GM19238 (cell line): Measurements from ENCODE around the gene S100A8.
"Not testable (repeated sequence)": the region's sequence is repeated elsewhere in the genome, so short reads cannot be mapped to it uniquely, and the experiment has no call there.

Experiments used
- DNase-seq: peaks from one replicate; pipeline ENCODE4 v3.0.0; 2011; ENCODE audit warnings: low spot score; ENCODE audit not compliant: insufficient read length

S100A8 gene

DNA sequence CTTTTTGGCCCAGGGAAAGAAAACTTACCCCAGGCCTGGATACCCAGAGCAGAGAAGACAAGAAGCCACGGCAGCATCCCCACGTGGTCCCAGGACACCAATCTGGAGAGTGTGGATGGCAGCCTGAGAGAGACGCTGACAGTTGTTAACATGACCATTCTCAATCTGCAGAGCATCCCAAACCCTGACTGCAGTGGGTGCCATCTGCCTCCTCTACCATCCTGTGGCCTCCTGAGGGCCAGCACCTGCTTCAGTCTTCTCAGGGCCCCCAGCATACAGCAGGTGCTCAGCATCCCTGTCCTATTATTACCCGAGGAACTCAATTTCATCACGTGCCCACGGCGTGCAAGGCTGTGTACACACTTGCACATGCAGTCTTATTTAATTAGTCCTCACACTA, 43.0 kb downstream of the S100A8 start:
- no peak for DNase-seq

DNA sequence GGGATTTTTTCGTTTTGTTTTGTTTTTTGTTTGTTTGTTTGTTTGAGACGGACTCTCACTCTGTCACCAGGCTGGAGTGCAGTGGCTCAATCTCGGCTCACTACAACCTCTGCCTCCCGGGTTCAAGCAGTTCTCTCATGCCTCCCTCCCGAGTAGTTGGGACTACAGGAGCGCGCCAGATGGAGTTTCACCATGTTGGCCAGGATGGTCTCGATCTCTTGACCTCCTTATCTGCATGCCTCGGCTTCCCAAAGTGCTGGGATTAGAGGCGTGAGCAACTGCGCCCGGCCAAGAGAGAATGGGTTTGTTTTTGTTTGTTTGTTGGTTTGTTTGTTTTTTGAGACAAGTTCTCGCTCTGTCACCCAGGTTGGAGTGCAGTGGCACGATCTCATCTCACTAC, 43.8 kb downstream of the S100A8 start:
- not testable (repeated sequence) for DNase-seq

DNA sequence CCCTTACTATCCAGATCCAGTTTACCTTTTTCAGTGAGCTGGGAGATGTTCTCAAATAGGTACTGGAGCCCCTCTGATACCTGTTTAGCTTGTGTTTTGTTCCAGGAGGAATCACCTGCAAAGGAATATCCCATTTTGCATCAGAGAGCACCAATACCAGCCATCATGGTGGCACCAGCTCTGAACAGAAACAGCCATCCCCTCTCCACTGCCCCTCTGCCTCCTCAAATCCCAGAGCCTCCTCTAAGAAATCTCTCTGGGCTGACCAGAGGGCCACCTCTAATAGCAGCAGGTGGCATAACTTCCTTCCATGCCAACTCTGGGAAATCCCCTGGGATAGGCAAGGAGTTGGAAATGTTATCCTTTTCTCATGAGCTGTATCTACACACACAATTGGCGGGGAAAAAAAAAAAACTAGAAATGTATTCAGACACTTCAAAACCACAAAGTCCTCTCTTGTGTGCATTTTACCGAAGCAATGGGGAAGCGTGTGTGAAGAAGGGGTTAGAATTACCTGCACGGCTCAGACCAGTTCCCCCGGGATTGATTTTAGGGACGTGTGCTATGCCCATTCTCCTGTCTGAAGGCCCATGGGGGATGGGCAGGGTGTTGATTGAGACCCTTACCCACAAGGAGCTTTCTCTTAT, 44.7 kb downstream of the S100A8 start:
- no peak for DNase-seq

DNA sequence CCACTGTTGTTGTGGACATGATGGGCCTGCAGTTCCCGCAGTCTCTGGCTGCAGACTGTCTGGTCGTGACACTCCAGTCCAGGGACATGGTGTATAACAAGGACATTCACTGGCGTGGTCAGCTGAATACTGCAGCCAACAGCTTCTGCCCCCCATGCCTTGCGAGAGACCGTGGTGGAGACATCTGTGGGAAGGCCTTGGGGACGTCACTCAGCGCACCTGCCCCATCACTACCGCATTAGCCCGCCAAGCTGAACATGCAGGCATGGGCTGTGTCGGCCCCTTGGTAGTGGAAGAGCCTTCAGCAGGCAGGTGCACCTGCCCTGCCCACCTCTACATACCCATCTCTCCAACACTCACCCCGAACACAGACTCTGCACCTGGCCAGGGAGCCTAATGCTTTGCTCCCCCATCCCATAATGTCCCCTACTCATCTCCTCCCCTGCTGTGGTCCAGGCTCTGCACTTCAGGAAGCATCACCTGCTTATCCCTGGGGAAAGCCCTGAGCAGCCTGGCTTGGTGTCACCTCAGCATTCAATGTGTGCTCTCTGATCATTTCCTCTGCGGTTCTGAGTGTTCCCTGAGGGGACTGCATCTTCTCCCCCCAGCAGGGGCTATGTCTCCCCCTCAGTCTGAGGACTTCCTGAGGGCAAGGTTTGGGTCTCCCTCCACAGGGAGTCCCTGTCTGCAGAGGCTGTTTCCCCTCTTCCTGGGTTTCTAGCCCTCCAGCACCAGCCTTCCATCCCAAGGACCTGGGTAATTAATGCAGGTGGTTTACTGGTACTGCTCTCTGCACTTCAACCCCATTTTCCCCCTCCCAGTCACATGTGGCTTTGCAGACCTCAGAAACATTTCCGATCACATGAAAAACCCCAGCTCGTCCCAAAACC, 45.4 kb downstream of the S100A8 start:
- DNase-seq, result no peak

DNA sequence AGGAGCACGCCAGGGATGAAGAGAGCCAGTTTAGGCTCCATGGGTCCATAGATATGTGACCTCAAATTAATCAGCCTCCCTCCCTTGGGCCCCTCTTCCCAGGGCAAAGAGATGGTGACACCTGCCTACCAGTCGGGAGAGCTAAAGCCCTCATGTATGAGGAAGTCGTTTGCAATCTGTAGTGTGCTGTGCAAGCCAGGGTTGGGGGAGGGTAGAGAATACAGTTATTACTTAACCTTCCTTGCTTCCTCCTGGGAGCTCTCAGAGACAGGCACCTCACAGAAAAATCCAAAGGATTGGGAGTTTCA, 46.2 kb downstream of the S100A8 start:
- DNase-seq, result no peak

DNA sequence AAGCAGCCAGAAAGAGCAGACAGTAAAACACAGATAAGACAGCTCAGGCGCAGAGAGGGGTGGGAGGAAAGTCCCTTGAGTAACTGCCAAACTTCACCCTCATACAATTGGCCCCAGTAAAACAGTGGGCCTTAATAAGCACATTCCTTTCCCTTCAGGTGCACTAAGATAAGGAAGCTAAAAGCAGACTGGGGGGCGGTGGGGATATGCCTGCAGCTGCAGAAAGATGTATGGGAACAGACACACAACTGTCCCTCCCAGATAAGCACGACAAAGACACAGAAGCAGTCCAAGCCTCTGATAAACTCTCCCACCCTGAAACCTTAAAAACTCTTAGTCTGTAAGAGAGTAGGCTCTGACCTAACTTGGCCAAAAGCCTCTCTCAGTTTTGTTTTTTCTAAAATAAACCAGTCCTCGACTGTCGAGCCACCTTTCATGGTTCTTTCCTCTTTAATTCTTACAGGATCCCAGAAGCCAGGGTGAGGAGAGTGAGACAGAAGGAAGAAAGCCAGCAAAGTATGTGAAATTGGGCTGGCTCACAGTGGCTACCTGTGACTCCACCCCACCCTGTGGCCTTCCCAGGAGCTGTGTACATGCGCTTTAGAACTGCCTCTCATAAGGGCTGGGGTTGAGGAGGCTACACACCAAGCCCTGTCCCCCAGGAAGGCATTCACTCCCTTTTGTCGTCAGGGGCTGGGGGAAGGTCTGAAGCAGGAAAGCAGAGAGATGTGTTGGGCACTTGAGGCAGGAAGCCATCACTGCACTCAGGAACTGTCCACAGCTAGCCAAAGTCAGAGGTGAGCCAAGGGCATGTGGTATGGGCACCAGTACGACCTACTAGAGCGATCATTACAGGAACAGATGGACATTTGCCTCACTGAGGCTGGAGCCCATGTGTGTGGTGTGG, 46.8 kb downstream of the S100A8 start:
- no peak for DNase-seq

DNA sequence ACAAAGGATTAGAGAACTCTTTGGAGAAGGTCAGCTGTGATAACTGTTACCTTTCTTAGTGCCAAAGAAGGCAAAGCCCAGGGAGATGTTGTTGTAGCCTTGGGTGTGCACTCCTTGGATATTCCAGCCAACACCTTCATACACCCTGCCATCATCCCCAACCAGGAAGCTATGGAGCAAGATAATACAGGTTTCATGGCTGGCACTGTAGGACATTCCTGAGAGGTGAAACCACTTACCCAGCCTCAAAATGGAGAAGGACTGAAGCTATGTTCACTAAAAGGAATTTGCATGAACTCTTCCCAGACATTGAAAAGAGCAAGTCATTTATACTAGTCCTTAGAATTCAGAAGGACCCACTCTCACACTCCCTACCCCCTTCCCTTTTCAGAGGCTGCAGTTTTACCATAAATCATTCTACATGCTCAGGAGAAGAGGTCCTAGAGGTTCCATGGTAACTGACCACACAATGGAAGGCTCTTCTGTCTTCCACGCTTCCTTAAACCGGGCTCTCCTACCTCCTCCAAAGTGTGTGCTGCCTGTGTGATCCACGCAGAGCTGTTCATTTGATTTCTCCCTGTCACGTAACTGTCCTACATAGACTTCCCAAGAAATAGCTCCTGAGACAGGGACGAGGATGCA, 47.7 kb downstream of the S100A8 start:
- no peak for DNase-seq

DNA sequence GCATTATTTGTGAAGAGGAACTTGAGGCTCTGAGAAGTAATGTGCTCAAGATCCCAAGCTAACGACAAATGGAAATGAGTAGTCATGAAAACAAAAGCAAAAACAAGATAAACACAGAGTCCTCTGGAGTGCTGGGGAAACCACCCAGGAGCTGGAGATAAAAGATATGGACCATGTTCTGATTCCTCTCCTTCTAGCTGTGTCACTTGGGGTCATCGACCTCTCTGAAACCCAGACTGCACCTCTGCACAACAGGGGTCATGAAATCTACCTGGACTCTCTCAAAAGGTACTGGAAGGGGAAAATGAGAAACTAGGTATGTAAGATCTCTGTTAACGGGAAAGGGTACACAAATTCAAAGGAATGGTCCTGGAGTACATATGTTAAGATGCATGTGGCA, 48.7 kb downstream of the S100A8 start:
- DNase-seq, result no peak

DNA sequence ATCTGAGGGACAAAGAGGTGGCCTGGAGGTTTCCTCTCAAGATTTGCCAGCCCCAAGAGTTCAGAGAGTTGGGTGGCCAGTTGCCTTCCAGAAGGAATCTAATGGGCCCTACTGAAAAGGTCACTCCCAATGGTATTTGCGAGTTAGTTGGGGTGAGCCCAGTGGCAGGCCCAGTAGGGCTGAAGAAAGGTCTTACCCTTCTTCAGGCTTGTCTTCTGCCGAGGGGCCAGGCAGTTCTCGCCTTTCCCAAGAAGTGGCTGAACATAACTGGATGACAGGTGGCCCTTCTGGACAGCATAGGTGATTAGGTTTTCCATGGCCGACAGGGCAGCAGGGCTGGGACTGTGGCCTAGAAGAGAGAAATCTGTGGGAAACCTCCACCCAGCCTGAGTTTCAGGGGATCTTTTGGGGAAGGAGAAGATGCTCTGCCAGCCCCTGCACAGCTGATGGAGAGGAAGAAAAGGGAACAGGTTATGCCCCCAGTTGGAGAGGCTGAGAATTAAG, 49.4 kb downstream of the S100A8 start:
- no peak for DNase-seq

DNA sequence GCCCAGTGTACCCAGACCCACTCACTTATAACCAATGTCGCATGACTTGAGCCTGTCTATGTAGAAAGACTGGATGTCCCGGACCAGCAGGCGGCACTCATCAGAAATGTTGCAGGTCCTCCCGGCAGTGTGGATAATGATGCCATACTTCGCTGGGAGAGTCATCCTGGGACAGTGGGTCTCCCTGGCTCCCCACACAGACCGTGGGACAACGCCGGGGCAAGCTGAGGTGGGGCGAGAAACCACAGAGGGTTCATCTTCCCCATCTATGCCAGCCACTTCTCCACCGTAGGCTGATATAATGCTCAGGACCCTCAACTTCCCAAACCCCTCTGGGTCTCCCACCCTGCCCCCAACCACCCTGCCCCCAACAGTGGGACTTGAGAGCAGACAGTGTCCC, 50.5 kb downstream of the S100A8 start:
- DNase-seq, result no peak
